H1 (cell line): ENCODE data around the gene SRP9. TPM values are rescaled to one million over a fixed set of nuclear protein-coding genes. Genes with fewer than 3 reads are reported as not detected.

Experiments
- CTCF ChIA-PET: fragments of 300-600 bp; sonication (Branson Sonifier 250); formaldehyde crosslinking; loops from one replicate; lab custom pipeline; 2021; ENCODE audit not compliant: partially characterized antibody; lab: Charles Lee
- POLR2A ChIA-PET: fragments of 300-600 bp; sonication (Branson Sonifier 250); formaldehyde crosslinking; loops from one replicate; lab custom pipeline; 2021; ENCODE audit warnings: inconsistent platforms; ENCODE audit not compliant: partially characterized antibody; lab: Charles Lee
- DNase-seq, 2 experiments: peaks; one replicate each; pipeline versions ENCODE4 v3.0.0 to v3.0.0-alpha.2; 2010 to 2022; ENCODE audit warnings: low spot score in 2 of 2, low read depth in 1 of 2, mixed read lengths in 1 of 2
- FAIRE-seq: peaks from 2 replicates; lab custom pipeline; 2011; peaks lifted over from hg19 to GRCh38; lab: Jason Lieb, UNC
- H2AFZ ChIP-seq: 2 replicates; pipeline ENCODE4 v1.8.1; 2012; ENCODE audit warnings: low read length, inconsistent platforms
- H2AK5ac ChIP-seq: 2 replicates; pipeline ENCODE4 v1.6.1; 2013; ENCODE audit warnings: low read depth, low read length
- H2BK120ac ChIP-seq: replicated peaks from 2 replicates; pipeline ENCODE3; 2013; ENCODE audit warnings: low read depth, low read length, inconsistent platforms
- H2BK12ac ChIP-seq: 2 replicates; pipeline ENCODE4 v1.6.1; 2013; ENCODE audit warnings: low read depth, low read length
- H2BK15ac ChIP-seq: 2 replicates; pipeline ENCODE4 v1.6.1; 2013; ENCODE audit warnings: low read length
- H2BK20ac ChIP-seq: 2 replicates; pipeline ENCODE4 v1.6.1; 2013; ENCODE audit warnings: low read length
- H2BK5ac ChIP-seq: 2 replicates; pipeline ENCODE4 v1.6.1; 2013; ENCODE audit warnings: low read depth, low read length
- H3K14ac ChIP-seq: 2 replicates; pipeline ENCODE4 v1.6.1; 2013; ENCODE audit warnings: inconsistent platforms; ENCODE audit not compliant: insufficient read length
- H3K18ac ChIP-seq: 2 replicates; pipeline ENCODE4 v1.6.1; 2013; ENCODE audit warnings: low read length; ENCODE audit errors: extremely low read depth
- H3K23ac ChIP-seq: 2 replicates; pipeline ENCODE4 v1.6.1; 2013; ENCODE audit warnings: inconsistent platforms; ENCODE audit not compliant: insufficient read length
- H3K23me2 ChIP-seq: 2 replicates; pipeline ENCODE4 v1.6.1; 2013; ENCODE audit warnings: low read depth, low read length
- H3K27ac ChIP-seq: 2 replicates; pipeline ENCODE4 v1.6.1; 2011; ENCODE audit warnings: low read depth, low read length, inconsistent platforms
- H3K27me3 ChIP-seq, 4 experiments: replicated peaks in 1 of 4; 1 replicate in 1 of 4; 2 replicates in 3 of 4; pipeline versions ENCODE4 v1.6.1 to v1.8.1; 2011 to 2013; ENCODE audit warnings: low read length in 3 of 4, mild to moderate bottlenecking in 3 of 4, inconsistent platforms in 2 of 4, mixed read lengths in 2 of 4, moderate library complexity in 1 of 4; ENCODE audit not compliant: control insufficient read depth in 3 of 4, insufficient read depth in 3 of 4; ENCODE audit errors: extremely low read depth in 1 of 4
- H3K36me3 ChIP-seq, 4 experiments: 2 replicates each; pipeline versions ENCODE4 v1.6.1 to v1.8.1; 2011 to 2013; ENCODE audit warnings: mild to moderate bottlenecking in 4 of 4, low read length in 3 of 4, moderate library complexity in 2 of 4, control low read depth in 1 of 4, inconsistent platforms in 1 of 4; ENCODE audit not compliant: insufficient read depth in 4 of 4, control insufficient read depth in 2 of 4
- H3K4ac ChIP-seq: replicated peaks from 2 replicates; pipeline ENCODE3; 2013; ENCODE audit warnings: low read length, low read depth, mixed read lengths, inconsistent platforms; ENCODE audit not compliant: insufficient read length
- H3K4me1 ChIP-seq, 4 experiments: replicated peaks in 1 of 4; 1 replicate in 1 of 4; 2 replicates in 3 of 4; pipeline versions ENCODE4 v1.6.1 to v1.8.1; 2011 to 2013; ENCODE audit warnings: low read length in 3 of 4, inconsistent platforms in 2 of 4, mixed read lengths in 1 of 4; ENCODE audit not compliant: insufficient read depth in 4 of 4, control insufficient read depth in 3 of 4
- H3K4me2 ChIP-seq, 2 experiments: 2 replicates each; pipeline versions ENCODE4 v1.6.1 to v1.8.1; 2011 to 2013; ENCODE audit warnings: low read depth in 2 of 2, low read length in 2 of 2, control low read depth in 1 of 2, inconsistent platforms in 1 of 2, mild to moderate bottlenecking in 1 of 2; ENCODE audit not compliant: insufficient read depth in 1 of 2
- H3K4me3 ChIP-seq, 4 experiments: fragments of 200-600, 300-600 bp in 1 of 4; sonication (generic), shearing (Covaris generic), sonication (Bioruptor Twin) in 1 of 4; 2 replicates each; pipeline versions ENCODE4 v1.5.1 to v1.8.1; 2011 to 2016; ENCODE audit warnings: low read length in 4 of 4, low read depth in 3 of 4, control low read depth in 2 of 4, inconsistent platforms in 2 of 4, mild to moderate bottlenecking in 2 of 4, mixed read lengths in 1 of 4, moderate library complexity in 1 of 4; ENCODE audit not compliant: insufficient read depth in 2 of 4; ENCODE audit errors: extremely low read depth in 1 of 4
- H3K56ac ChIP-seq: replicated peaks from 2 replicates; pipeline ENCODE3; 2013; ENCODE audit warnings: low read depth, mild to moderate bottlenecking, mixed read lengths, low read length, inconsistent platforms; ENCODE audit not compliant: insufficient read length
- H3K79me1 ChIP-seq: 2 replicates; pipeline ENCODE4 v1.6.1; 2013; ENCODE audit warnings: low read depth, low read length, control low read depth
- H3K79me2 ChIP-seq, 2 experiments: 2 replicates each; pipeline versions ENCODE4 v1.6.1 to v1.8.1; 2012 to 2013; ENCODE audit warnings: low read length in 2 of 2, mild to moderate bottlenecking in 2 of 2, inconsistent platforms in 1 of 2; ENCODE audit not compliant: insufficient read depth in 2 of 2, control insufficient read depth in 1 of 2
- H3K9ac ChIP-seq, 4 experiments: replicated peaks in 1 of 4; 1 replicate in 1 of 4; 2 replicates in 3 of 4; pipeline versions ENCODE4 v1.6.1 to v1.8.1; 2011 to 2013; ENCODE audit warnings: low read depth in 3 of 4, low read length in 3 of 4, control low read depth in 2 of 4, mild to moderate bottlenecking in 2 of 4, moderate library complexity in 2 of 4, inconsistent platforms in 1 of 4; ENCODE audit errors: extremely low read depth in 1 of 4
- H3K9me3 ChIP-seq, 2 experiments: 2 replicates each; pipeline versions ENCODE4 v1.6.1 to v1.8.1; 2012 to 2013; ENCODE audit warnings: mild to moderate bottlenecking in 2 of 2, moderate library complexity in 2 of 2, control low read depth in 1 of 2, inconsistent platforms in 1 of 2, low read depth in 1 of 2, low read length in 1 of 2, mixed read lengths in 1 of 2; ENCODE audit not compliant: insufficient read depth in 2 of 2
- H4K20me1 ChIP-seq, 2 experiments: replicated peaks in 1 of 2; 2 replicates each; pipeline versions ENCODE3 to v1.8.1; 2011 to 2013; ENCODE audit warnings: inconsistent platforms in 2 of 2, low read length in 2 of 2, mild to moderate bottlenecking in 1 of 2; ENCODE audit not compliant: insufficient read depth in 2 of 2, control insufficient read depth in 1 of 2
- H4K5ac ChIP-seq: 2 replicates; pipeline ENCODE4 v1.6.1; 2013; ENCODE audit warnings: low read length, low read depth, mixed read lengths, inconsistent platforms; ENCODE audit not compliant: insufficient read length
- H4K8ac ChIP-seq: 2 replicates; pipeline ENCODE4 v1.8.0; 2013; ENCODE audit warnings: mild to moderate bottlenecking, moderate library complexity, low read length, inconsistent platforms; ENCODE audit not compliant: insufficient read depth; ENCODE audit errors: extremely low read depth
- H4K91ac ChIP-seq: replicated peaks from 2 replicates; pipeline ENCODE3; 2013; ENCODE audit warnings: low read length, mixed read lengths, inconsistent platforms; ENCODE audit not compliant: insufficient read length
- ATF3 ChIP-seq: IDR thresholded peaks from 2 replicates; pipeline ENCODE4 v1.6.1; 2011; ENCODE audit warnings: low read depth, mild to moderate bottlenecking, low read length; ENCODE audit not compliant: insufficient read depth
- CHD2 ChIP-seq: IDR thresholded peaks from 2 replicates; pipeline ENCODE4 v1.6.1; 2012; ENCODE audit warnings: low read length, improper control_type of control experiment
- FOSL1 ChIP-seq: IDR thresholded peaks from 2 replicates; pipeline ENCODE4 v1.6.1; 2011; ENCODE audit warnings: mild to moderate bottlenecking, low read depth, low read length, moderate library complexity; ENCODE audit not compliant: insufficient read depth
- GTF2F1 ChIP-seq: IDR thresholded peaks from 2 replicates; pipeline ENCODE4 v1.6.1; 2012; ENCODE audit warnings: low read depth, low read length, improper control_type of control experiment, borderline replicate concordance
- JUN ChIP-seq: IDR thresholded peaks from 2 replicates; pipeline ENCODE4 v1.6.1; 2011; ENCODE audit warnings: low read depth, mild to moderate bottlenecking, improper control_type of control experiment, low read length
- KDM5A ChIP-seq: fragments of 200-600 bp; IDR thresholded peaks from 2 replicates; pipeline ENCODE4 v1.7.1; 2012; ENCODE audit warnings: mild to moderate bottlenecking, low read length, inconsistent platforms, mixed read lengths
- NANOG ChIP-seq: IDR thresholded peaks from 2 replicates; pipeline ENCODE4 v1.6.1; 2011; ENCODE audit warnings: low read length, low read depth, mild to moderate bottlenecking, inconsistent platforms; ENCODE audit not compliant: insufficient read depth, poor library complexity, severe bottlenecking
- PHF8 ChIP-seq: fragments of 200-600 bp; sonication (generic); conservative IDR thresholded peaks from 2 replicates; pipeline ENCODE4 v1.7.1; 2012; ENCODE audit warnings: low read depth, mild to moderate bottlenecking, inconsistent platforms, low read length, moderate library complexity
- POLR2AphosphoS5 ChIP-seq: IDR thresholded peaks from 2 replicates; pipeline ENCODE4 v1.6.1; 2011; ENCODE audit warnings: low read depth, low read length
- POU5F1 ChIP-seq: IDR thresholded peaks from 2 replicates; pipeline ENCODE4 v1.6.1; 2011; ENCODE audit warnings: low read depth, mild to moderate bottlenecking, low read length, moderate library complexity
- RAD21 ChIP-seq, 2 experiments: IDR thresholded peaks in 1 of 2; conservative IDR thresholded peaks in 1 of 2; 2 replicates each; pipeline ENCODE4 v1.6.1; 2011; ENCODE audit warnings: low read depth in 2 of 2, low read length in 2 of 2, improper control_type of control experiment in 1 of 2, inconsistent platforms in 1 of 2, mild to moderate bottlenecking in 1 of 2, moderate library complexity in 1 of 2
- SP1 ChIP-seq: IDR thresholded peaks from 2 replicates; pipeline ENCODE4 v1.6.1; 2011; ENCODE audit warnings: low read depth, low read length
- SRF ChIP-seq: IDR thresholded peaks from 2 replicates; pipeline ENCODE4 v1.6.1; 2011; ENCODE audit warnings: mild to moderate bottlenecking, low read depth, low read length, moderate library complexity
- WGBS, 2 experiments: shearing (Covaris generic) in 1 of 2; methylation state at CpG; one replicate each; pipeline versions ENCODE4 v1.1.6 to v1.1.7; 2013 to 2015; ENCODE audit warnings: low lambda C conversion rate in 2 of 2, mixed read lengths in 2 of 2, inconsistent platforms in 1 of 2, low coverage in 1 of 2, missing lambda C conversion rate in 1 of 2; ENCODE audit not compliant: insufficient replicate concordance in 2 of 2, insufficient coverage in 1 of 2, insufficient read length in 1 of 2; ENCODE audit errors: extremely low coverage in 1 of 2, missing lambda C conversion rate in 1 of 2; 5-methylcytosine and 5-hydroxymethylcytosine counted together
- polyA plus RNA-seq, 7 experiments: library from polyadenylated mRNA; depleted of rRNA in 3 of 7; stranded (reverse) in 5 of 7; unstranded in 2 of 7; fragments of >200 nt in 5 of 7; fragments of 200-250 nt in 2 of 7; gene quantifications; 1 replicate in 5 of 7; 2 replicates in 1 of 7; 4 replicates in 1 of 7; pipeline versions ENCODE4 v1.2.1 to v1.2.3, GENCODE V29; 2011 to 2013; ENCODE audit warnings: missing spikeins in 2 of 7, mixed read lengths in 2 of 7
- total RNA-seq: library from RNA; stranded (reverse); fragmentation: NEBNext Ultra II Directional; extraction: Animal tissue kit (Norgen Biotek cat#: 25700); gene quantifications from 2 replicates; pipeline ENCODE4 v1.2.1, GENCODE V29; 2021

The SRP9 gene
- total and polyA plus RNA-seq, 2 of the 8 experiments (the other 6 are each of a cell fraction or from before 2014, with no cell fraction given): 446 to 572 TPM

GRCh38 chr1:225838793-225839192 is 61.2 kb downstream of the SRP9 start:
- DNase-seq (no peak), FAIRE-seq (no peak)
- Histone ChIP-seq H3K9me3 (no peaks in the 10 kb centered on the region), H2AFZ (no peak overlapping the region), H3K9ac (no peak overlapping the region), H3K79me2 (no peaks in the 10 kb centered on the region), H3K56ac (no peak overlapping the region), H3K27me3 (no peaks in the 10 kb centered on the region), H3K4me3 (no peak overlapping the region), H3K14ac (no peak overlapping the region), H4K91ac (no peak overlapping the region), H3K79me1 (0 out of 2 replicates have a peak, but pooled peaks cover 2% of the 10 kb centered on the region), H2BK15ac (no peak overlapping the region), H2BK12ac (no peak overlapping the region), H3K4me1 (no peaks in the 10 kb centered on the region), H4K20me1 (peaks cover 0 to 2% of the 10 kb centered on the region in 2 experiments), H3K36me3 (peaks cover 0 to 19% (median 4%) of the 10 kb centered on the region in 4 experiments; a peak in 3 of 8 replicates), H2BK120ac (no peak overlapping the region), H3K4me2 (no peak overlapping the region), H2AK5ac (no peak overlapping the region), H3K18ac (no peak overlapping the region), H4K5ac (no peak overlapping the region), H4K8ac (no peak overlapping the region), H2BK5ac (no peak overlapping the region), H2BK20ac (no peak overlapping the region), H3K27ac (no peak overlapping the region), H3K23me2 (no peaks in the 10 kb centered on the region; the same call in 1 of the 2 replicates), H3K4ac (no peak overlapping the region), H3K23ac (no peak overlapping the region)
- 95% methylated on average over 14 of the region's 14 CpGs; no CpG with 5 or more reads in 1 of the 2 experiments for WGBS, 2 experiments
- POLR2A ChIA-PET: interaction anchor here (0.5 to 3.5 kb wide), 8 partner anchors 12 to 1385 kb away, joined by 3 to 12 read pairs (median 4); no protein-coding TSS in a partner anchor
- CTCF ChIA-PET: interaction anchor here (0.7 to 2.6 kb wide), 3 partner anchors 12 to 61 kb away, joined by 3 to 11 read pairs (median 7); partner anchors contain the start of gene SRP9
- TF ChIP-seq ATF3: no peak
- no peak for TF ChIP-seq RAD21 (IDR thresholded peaks at IDR 0.05 in 1 of 2, conservative IDR thresholded peaks at IDR 0.05 in 1 of 2; ENCODE audit: low read depth in 2 of 2, low read length in 2 of 2)
- no peak for TF ChIP-seq SP1
- no peak for TF ChIP-seq FOSL1
- no peak for TF ChIP-seq NANOG
- no peak for TF ChIP-seq POU5F1
- TF ChIP-seq GTF2F1: no peak
- TF ChIP-seq CHD2: no peak
- no peak for TF ChIP-seq PHF8
- no peak for TF ChIP-seq KDM5A
- no peak for TF ChIP-seq SRF
- TF ChIP-seq JUN: no peak
- TF ChIP-seq POLR2AphosphoS5: no peak
